Measurements from ENCODE around the gene FOLR2.

DNA sequence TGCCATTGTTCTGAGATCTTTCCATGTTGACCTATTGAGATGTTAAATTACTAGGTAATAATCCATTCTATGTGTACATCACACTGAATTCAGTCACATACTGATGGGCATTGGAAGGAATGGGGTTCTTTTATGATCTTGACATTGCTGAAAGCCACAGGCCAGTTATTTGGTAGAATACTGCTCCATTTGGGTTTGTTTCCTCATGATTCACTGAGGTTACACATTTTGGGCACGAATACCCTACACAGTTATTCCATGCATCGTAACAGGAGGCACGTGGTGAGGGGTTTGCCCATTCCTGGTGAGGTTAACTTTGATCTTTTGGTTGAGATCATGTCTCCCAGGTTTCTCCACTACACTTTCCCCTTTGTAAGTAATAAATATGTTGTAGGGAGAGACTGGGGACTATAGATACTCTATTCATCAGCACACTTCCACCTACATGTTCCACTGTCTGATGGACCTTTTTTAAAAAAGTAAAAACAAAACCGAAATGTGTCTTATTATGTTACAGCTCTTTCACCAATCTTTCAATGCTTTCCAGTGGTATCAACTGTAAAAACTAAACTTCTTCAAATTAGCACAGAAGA lies 36.7 kb upstream of the FOLR2 start:
- no peak for TF ChIP-seq GATA2 (IDR thresholded peaks at IDR 0.05; ENCODE audit: low read depth, low read length)
- no peak for TF ChIP-seq GATA3 (IDR thresholded peaks at IDR 0.05; ENCODE audit: low read depth, low read length)
